ENCODE results near the gene CRIM1. TPM values are rescaled to one million over a fixed set of nuclear protein-coding genes. Genes with fewer than 3 reads are reported as not detected.

The CRIM1 gene
- total and polyA plus RNA-seq, 3 experiments from 2014 or later = 2.5 to 11.1 (median 10.7) TPM

GRCh38 chr2:36526226-36526625, 170.6 kb downstream of the CRIM1 start:
- Histone ChIP-seq H3K36me3 (ENCODE audit: insufficient read depth, low read length) (no peaks in the 10 kb centered on the region), H3K4me3 (ENCODE audit: low read length) (no peak overlapping the region), H3K27ac (ENCODE audit: low read depth, low read length) (no peak overlapping the region), H3K9me3 (ENCODE audit: low read length) (no peaks in the 10 kb centered on the region), H3K27me3 (ENCODE audit: insufficient read depth, low read length, poor library complexity, severe bottlenecking) (no peaks in the 10 kb centered on the region), H3K4me1 (ENCODE audit: insufficient read depth, low read length) (no peaks in the 10 kb centered on the region)
- CTCF ChIA-PET = no interaction called here
- H3K27me3 Mint-ChIP-seq = no peaks in the 10 kb centered on the region
- no peak overlapping the region for H3K27ac Mint-ChIP-seq
- no peak overlapping the region for H3K4me3 Mint-ChIP-seq
- POLR2A ChIA-PET = no interaction called here
- peaks cover 0 to 57% (median 13%) of the 10 kb centered on the region in 3 donors for H3K36me3 Mint-ChIP-seq
- no peak for DNase-seq
- H3K9me3 Mint-ChIP-seq = no peaks in the 10 kb centered on the region
- H3K4me1 Mint-ChIP-seq = no peaks in the 10 kb centered on the region

- H3K27me3 Mint-ChIP-seq = no peaks in the 10 kb centered on the region
- H3K4me3 Mint-ChIP-seq = no peak overlapping the region
- no peak overlapping the region for H3K27ac Mint-ChIP-seq
- ChIA-PET POLR2A (no interaction called here), CTCF (no interaction called here)
- H3K4me1 Mint-ChIP-seq = no peaks in the 10 kb centered on the region
- H3K4me3 ChIP-seq (ENCODE audit: low read length) = no peak overlapping the region
- H3K36me3 ChIP-seq (ENCODE audit: insufficient read depth, low read length) = no peaks in the 10 kb centered on the region
- DNase-seq = no peak
- no peaks in the 10 kb centered on the region for H3K9me3 Mint-ChIP-seq
- no peaks in the 10 kb centered on the region for H3K9me3 ChIP-seq (ENCODE audit: low read length)
- no peak overlapping the region for H3K27ac ChIP-seq (ENCODE audit: low read depth, low read length)
- no peaks in the 10 kb centered on the region for H3K4me1 ChIP-seq (ENCODE audit: insufficient read depth, low read length)
- H3K36me3 Mint-ChIP-seq = peaks cover 0 to 41% (median 9%) of the 10 kb centered on the region in 3 donors
- H3K27me3 ChIP-seq (ENCODE audit: insufficient read depth, low read length, poor library complexity, severe bottlenecking) = no peaks in the 10 kb centered on the region
Observed at GRCh38 chr2:36528274-36528673, 172.7 kb downstream of the CRIM1 start.

GRCh38 chr2:36528766-36529392, 173.3 kb downstream of the CRIM1 start:
- no peak overlapping the region for H3K4me3 ChIP-seq (ENCODE audit: low read length)
- Mint-ChIP-seq H3K27ac (peak overlapping the region in 1 of 8 donors; percentile 29), H3K36me3 (peaks cover 0 to 35% (median 9%) of the 10 kb centered on the region in 3 donors), H3K9me3 (no peaks in the 10 kb centered on the region), H3K27me3 (no peaks in the 10 kb centered on the region), H3K4me1 (no peaks in the 10 kb centered on the region), H3K4me3 (no peak overlapping the region)
- ChIA-PET POLR2A (no interaction called here), CTCF (no interaction called here)
- H3K27ac ChIP-seq (ENCODE audit: low read depth, low read length) = no peak overlapping the region
- no peaks in the 10 kb centered on the region for H3K27me3 ChIP-seq (ENCODE audit: insufficient read depth, low read length, poor library complexity, severe bottlenecking)
- H3K4me1 ChIP-seq (ENCODE audit: insufficient read depth, low read length) = no peaks in the 10 kb centered on the region
- H3K36me3 ChIP-seq (ENCODE audit: insufficient read depth, low read length) = no peaks in the 10 kb centered on the region
- H3K9me3 ChIP-seq (ENCODE audit: low read length) = no peaks in the 10 kb centered on the region
- DNase-seq = no peak

- no peaks in the 10 kb centered on the region for H3K4me1 Mint-ChIP-seq
- H3K36me3 ChIP-seq (ENCODE audit: insufficient read depth, low read length) = no peaks in the 10 kb centered on the region
- no peaks in the 10 kb centered on the region for H3K9me3 ChIP-seq (ENCODE audit: low read length)
- no peaks in the 10 kb centered on the region for H3K27me3 Mint-ChIP-seq
- ChIA-PET POLR2A (no interaction called here), CTCF (no interaction called here)
- H3K27ac Mint-ChIP-seq = no peak overlapping the region
- no peak overlapping the region for H3K4me3 ChIP-seq (ENCODE audit: low read length)
- DNase-seq = no peak
- no peak overlapping the region for H3K4me3 Mint-ChIP-seq
- no peaks in the 10 kb centered on the region for H3K27me3 ChIP-seq (ENCODE audit: insufficient read depth, low read length, poor library complexity, severe bottlenecking)
- H3K9me3 Mint-ChIP-seq = no peaks in the 10 kb centered on the region
- peaks cover 0 to 23% (median 7%) of the 10 kb centered on the region in 3 donors for H3K36me3 Mint-ChIP-seq
- no peaks in the 10 kb centered on the region for H3K4me1 ChIP-seq (ENCODE audit: insufficient read depth, low read length)
- no peak overlapping the region for H3K27ac ChIP-seq (ENCODE audit: low read depth, low read length)
Observed at GRCh38 chr2:36530178-36530982, 174.8 kb downstream of the CRIM1 start.

DNA sequence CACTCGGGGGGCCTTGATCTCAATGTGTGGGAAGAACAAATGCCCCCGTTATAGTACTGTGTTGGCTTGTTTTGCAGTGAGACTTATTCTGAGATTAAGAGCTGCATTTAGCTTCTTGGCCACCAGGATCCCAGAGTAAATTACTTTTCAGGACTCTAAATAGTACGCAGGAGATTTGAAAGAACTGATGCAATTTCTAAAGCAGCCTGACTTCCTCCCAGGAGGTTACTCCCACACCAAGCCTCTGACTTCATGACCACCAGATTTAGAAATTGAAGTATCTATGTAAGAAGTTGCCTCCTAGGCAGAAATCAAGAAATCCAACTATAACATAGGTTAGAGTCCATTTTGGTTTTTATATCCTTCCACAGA, 175.4 kb downstream of the CRIM1 start:
- H3K4me1 Mint-ChIP-seq = no peaks in the 10 kb centered on the region
- no peaks in the 10 kb centered on the region for H3K9me3 Mint-ChIP-seq
- peaks cover 0 to 20% (median 4%) of the 10 kb centered on the region in 3 donors for H3K36me3 Mint-ChIP-seq
- no peak overlapping the region for H3K27ac Mint-ChIP-seq
- Histone ChIP-seq H3K27ac (ENCODE audit: low read depth, low read length) (no peak overlapping the region), H3K27me3 (ENCODE audit: insufficient read depth, low read length, poor library complexity, severe bottlenecking) (no peaks in the 10 kb centered on the region), H3K36me3 (ENCODE audit: insufficient read depth, low read length) (no peaks in the 10 kb centered on the region), H3K4me3 (ENCODE audit: low read length) (no peak overlapping the region), H3K9me3 (ENCODE audit: low read length) (no peaks in the 10 kb centered on the region), H3K4me1 (ENCODE audit: insufficient read depth, low read length) (no peaks in the 10 kb centered on the region)
- H3K4me3 Mint-ChIP-seq = no peak overlapping the region
- H3K27me3 Mint-ChIP-seq = no peaks in the 10 kb centered on the region
- no peak for DNase-seq
- ChIA-PET POLR2A (no interaction called here), CTCF (no interaction called here)

DNA sequence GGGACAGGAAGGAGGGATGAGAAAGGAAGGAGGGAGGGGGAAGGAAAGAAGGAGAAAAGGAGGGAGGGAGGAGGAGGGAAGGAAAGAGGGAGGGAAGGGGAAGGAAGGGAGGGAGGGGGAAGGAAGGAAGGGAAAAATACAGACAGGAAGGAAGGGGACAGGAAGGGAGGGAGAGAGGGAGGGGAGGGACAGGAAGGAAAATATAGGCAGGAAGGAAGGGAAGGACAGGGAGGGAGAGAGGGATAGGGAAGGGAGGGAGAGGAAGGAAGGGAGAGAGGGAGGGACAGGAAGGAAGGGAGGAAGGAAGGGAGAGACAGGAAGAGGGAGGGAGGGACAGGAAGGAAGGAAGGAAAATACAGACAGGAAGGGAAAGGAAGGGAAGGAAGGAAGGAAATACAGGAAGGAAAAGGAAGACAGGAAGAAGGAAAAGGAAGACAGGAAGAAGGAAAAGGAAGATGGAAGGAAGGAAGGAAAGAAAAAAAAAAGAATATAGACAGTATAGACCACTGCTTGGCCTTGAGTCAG, 178.8 kb downstream of the CRIM1 start:
- H3K27ac ChIP-seq (ENCODE audit: low read depth, low read length) = no peak overlapping the region
- CTCF ChIA-PET = no interaction called here

DNA sequence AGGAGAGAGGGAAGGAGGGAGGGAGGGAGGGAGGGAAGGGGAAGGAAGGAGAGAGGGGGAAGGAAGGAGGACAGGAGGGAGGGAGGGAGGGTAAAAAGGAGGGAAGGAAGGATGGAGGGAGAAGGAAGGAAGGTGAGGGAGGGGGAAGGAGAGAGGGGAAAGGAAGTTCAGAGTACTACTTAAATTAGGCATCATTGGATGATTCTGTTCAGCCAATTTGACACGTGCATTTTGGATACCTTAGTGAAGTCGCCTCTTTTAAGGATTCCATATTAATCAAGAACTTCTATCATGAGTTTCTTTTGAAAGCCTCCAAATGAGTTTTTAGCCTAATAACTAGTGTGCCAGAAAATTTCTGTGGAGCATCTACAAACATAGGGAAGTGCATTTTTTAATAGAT, 179.5 kb downstream of the CRIM1 start:
- no peaks in the 10 kb centered on the region for H3K4me1 ChIP-seq (ENCODE audit: insufficient read depth, low read length)
- H3K27me3 Mint-ChIP-seq = peaks cover 0 to 1% of the 10 kb centered on the region in 2 donors
- DNase-seq = no peak
- H3K27ac ChIP-seq (ENCODE audit: low read depth, low read length) = no peak overlapping the region
- H3K4me3 Mint-ChIP-seq = no peak overlapping the region
- H3K4me1 Mint-ChIP-seq = no peaks in the 10 kb centered on the region
- POLR2A ChIA-PET = no interaction called here
- H3K36me3 ChIP-seq (ENCODE audit: insufficient read depth, low read length) = no peaks in the 10 kb centered on the region
- no peaks in the 10 kb centered on the region for H3K9me3 ChIP-seq (ENCODE audit: low read length)
- CTCF ChIA-PET = no interaction called here
- no peak overlapping the region for H3K4me3 ChIP-seq (ENCODE audit: low read length)
- no peaks in the 10 kb centered on the region for H3K9me3 Mint-ChIP-seq
- H3K27ac Mint-ChIP-seq = no peak overlapping the region
- H3K27me3 ChIP-seq (ENCODE audit: insufficient read depth, low read length, poor library complexity, severe bottlenecking) = no peaks in the 10 kb centered on the region
- peaks cover 0 to 8% (median 3%) of the 10 kb centered on the region in 3 donors for H3K36me3 Mint-ChIP-seq

More for the DNA sequence above, 178.8 kb downstream of the CRIM1 start:
- Mint-ChIP-seq H3K27me3 (peaks cover 0 to 1% of the 10 kb centered on the region in 2 donors), H3K4me3 (no peak overlapping the region), H3K27ac (peak overlapping the region in 3 of 8 donors; percentile 51 to 94 (median 86)), H3K9me3 (no peaks in the 10 kb centered on the region), H3K4me1 (no peaks in the 10 kb centered on the region), H3K36me3 (peaks cover 0 to 8% (median 3%) of the 10 kb centered on the region in 3 donors)
- no peaks in the 10 kb centered on the region for H3K4me1 ChIP-seq (ENCODE audit: insufficient read depth, low read length)
- POLR2A ChIA-PET = no interaction called here
- no peaks in the 10 kb centered on the region for H3K36me3 ChIP-seq (ENCODE audit: insufficient read depth, low read length)
- H3K9me3 ChIP-seq (ENCODE audit: low read length) = no peaks in the 10 kb centered on the region
- DNase-seq = no peak
- no peaks in the 10 kb centered on the region for H3K27me3 ChIP-seq (ENCODE audit: insufficient read depth, low read length, poor library complexity, severe bottlenecking)
- no peak overlapping the region for H3K4me3 ChIP-seq (ENCODE audit: low read length)

GRCh38 chr2:36536776-36537175, 181.2 kb downstream of the CRIM1 start:
- Histone ChIP-seq H3K36me3 (ENCODE audit: insufficient read depth, low read length) (no peaks in the 10 kb centered on the region), H3K9me3 (ENCODE audit: low read length) (no peaks in the 10 kb centered on the region), H3K4me3 (ENCODE audit: low read length) (no peak overlapping the region), H3K27me3 (ENCODE audit: insufficient read depth, low read length, poor library complexity, severe bottlenecking) (no peaks in the 10 kb centered on the region), H3K4me1 (ENCODE audit: insufficient read depth, low read length) (no peaks in the 10 kb centered on the region), H3K27ac (ENCODE audit: low read depth, low read length) (no peak overlapping the region)
- ChIA-PET CTCF (no interaction called here), POLR2A (no interaction called here)
- peaks cover 0 to 1% of the 10 kb centered on the region in 2 donors for H3K27me3 Mint-ChIP-seq
- H3K36me3 Mint-ChIP-seq = peaks cover 0 to 9% (median 3%) of the 10 kb centered on the region in 3 donors
- H3K27ac Mint-ChIP-seq = peak overlapping the region in 1 of 8 donors; percentile 61
- H3K9me3 Mint-ChIP-seq = no peaks in the 10 kb centered on the region
- no peak overlapping the region for H3K4me3 Mint-ChIP-seq
- no peaks in the 10 kb centered on the region for H3K4me1 Mint-ChIP-seq
- DNase-seq = no peak
